NCI-H2081 treated with DMSO at 0.1 percent for 48 hours (cell line): Measurements from ENCODE around the gene GPR179.

Experiments
- DNase-seq: peaks from one replicate; lab custom pipeline; 2025; lab: John Stamatoyannopoulos, UW

GPR179 gene, protein sequence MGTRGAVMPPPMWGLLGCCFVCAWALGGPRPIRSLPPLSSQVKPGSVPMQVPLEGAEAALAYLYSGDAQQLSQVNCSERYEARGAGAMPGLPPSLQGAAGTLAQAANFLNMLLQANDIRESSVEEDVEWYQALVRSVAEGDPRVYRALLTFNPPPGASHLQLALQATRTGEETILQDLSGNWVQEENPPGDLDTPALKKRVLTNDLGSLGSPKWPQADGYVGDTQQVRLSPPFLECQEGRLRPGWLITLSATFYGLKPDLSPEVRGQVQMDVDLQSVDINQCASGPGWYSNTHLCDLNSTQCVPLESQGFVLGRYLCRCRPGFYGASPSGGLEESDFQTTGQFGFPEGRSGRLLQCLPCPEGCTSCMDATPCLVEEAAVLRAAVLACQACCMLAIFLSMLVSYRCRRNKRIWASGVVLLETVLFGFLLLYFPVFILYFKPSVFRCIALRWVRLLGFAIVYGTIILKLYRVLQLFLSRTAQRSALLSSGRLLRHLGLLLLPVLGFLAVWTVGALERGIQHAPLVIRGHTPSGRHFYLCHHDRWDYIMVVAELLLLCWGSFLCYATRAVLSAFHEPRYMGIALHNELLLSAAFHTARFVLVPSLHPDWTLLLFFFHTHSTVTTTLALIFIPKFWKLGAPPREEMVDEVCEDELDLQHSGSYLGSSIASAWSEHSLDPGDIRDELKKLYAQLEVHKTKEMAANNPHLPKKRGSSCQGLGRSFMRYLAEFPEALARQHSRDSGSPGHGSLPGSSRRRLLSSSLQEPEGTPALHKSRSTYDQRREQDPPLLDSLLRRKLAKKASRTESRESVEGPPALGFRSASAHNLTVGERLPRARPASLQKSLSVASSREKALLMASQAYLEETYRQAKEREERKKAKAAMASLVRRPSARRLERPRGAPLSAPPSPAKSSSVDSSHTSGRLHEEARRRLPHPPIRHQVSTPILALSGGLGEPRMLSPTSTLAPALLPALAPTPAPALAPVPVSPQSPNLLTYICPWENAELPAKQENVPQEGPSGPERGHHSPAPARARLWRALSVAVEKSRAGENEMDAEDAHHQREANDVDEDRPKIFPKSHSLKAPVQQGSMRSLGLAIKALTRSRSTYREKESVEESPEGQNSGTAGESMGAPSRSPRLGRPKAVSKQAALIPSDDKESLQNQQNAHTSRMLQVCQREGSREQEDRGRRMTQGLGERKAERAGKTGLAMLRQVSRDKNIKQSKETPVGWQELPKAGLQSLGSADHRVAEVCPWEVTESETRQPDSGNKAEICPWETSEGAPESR (N-terminal part only)

GRCh38 chr17:38343608-38344419, at the start of gene GPR179:
GPR179 (minus strand) TSS chr17:38343956; CDS start chr17:38343789, 167 bp downstream.
- DNase-seq, result no peak

DNA sequence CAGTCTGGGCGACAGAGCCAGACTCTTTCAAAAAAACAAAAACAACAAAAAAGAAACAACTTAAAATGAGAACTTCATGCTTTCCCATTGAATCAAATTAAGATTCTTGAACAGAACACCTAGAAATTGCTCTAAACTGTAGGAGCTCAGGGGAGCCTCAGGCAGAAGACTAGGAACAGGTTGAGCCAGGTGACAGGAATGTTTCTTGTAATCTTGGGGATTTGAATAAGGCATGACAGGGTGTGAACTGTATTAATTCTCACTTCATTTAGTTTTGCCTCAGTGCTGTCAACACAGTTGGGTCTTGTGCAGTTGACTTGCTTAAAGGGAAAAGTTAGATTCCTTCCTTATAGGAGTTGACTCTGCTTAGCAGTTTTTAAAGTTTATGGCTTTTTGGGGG, 35.7 kb upstream of the GPR179 start:
- DNase-seq, result no peak

DNA sequence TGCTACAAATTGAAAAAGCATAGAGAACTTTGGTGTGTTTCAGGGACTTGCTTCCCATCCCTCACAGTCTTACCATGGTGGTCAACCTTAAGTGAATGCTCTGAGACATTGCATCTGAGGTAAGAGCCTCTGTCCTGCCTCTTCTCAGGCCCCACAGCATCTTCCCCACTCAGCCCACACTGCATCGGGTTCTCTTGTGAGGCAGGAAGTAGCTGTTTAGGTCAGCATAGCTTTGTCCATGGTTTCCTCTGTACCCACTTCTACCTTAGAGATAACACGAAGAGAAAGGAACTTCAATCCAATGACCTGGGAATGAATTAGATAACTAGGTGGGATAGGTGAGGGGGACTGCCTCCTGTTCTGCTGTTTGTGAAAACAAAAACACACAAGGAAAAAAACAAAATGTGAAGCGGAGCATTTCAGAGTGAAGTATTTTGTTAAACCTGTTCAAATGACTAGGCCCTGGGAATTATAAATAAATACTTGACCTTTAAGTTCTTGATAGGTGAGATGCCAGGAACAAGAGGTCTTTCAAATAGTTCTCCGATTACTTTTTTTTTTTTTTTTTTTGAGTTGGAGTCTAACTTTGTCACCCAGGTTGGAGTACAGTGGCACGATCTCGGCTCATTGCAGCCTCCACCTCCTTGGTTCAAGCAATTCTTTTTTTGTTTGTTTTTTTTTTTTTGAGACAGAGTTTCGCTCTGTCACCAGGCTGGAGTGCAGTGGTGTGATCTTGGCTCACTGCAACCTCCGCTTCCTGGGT, 25.5 kb upstream of the GPR179 start:
- DNase-seq, result no peak

DNA sequence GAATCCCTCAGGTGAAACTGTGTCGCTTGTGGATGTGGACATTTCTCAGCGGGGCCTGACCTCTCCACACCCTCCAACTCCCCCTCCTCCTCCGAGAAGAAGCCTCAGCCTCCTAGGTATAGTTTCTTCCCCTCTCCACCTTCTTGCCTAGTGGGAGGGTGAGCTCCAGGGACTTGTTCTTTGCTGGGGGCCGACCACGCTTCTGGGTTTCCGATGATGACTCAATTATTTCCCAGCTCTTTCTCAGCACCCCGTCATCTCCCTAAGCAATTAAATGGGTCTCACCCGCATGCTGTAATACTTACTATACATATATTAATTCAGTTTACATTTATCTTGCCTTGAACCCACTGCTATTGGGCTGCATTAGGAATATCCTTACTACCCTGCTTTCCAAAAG, 21.0 kb upstream of the GPR179 start:
- no peak for DNase-seq

- no peak for DNase-seq
These were observed 19.3 kb upstream of the GPR179 start for GRCh38 chr17:38363016-38363415.

DNA sequence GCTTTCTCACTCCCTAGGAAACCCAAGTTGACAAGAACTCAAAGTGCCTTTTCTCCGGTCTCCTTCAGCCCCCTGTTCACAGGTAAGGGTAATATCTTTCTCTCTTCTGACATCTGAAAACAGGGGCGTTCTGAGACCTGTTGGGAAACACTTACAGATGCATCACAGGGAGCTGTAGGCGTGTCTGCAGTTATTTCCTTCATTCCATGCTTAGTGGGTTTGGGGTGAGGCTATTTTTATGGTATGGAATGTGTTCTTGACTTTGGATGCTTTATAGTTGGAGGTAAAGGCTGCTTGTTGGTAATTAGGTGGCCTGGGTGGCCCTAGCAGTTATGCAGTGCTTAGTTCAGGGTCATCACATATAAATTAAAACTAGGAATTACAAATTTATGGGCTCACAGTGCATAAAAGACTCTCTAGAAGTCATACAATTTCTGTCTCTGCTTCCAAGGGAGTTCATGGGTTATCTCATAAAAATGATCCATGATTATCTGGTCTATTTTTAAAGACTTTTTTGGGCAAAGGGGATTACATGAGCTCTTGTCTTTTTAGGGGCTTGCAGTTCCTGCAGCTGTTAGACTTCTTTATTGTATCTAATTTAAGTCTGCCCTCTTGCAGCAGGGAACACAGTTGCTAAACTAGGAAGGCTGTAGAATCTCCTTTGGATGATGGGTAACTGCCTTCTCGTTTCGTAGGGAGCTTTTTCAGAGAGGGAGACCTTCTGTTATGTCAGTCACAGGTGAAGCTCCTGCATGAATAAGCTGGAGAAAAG, 18.1 kb upstream of the GPR179 start:
- no peak for DNase-seq

DNA sequence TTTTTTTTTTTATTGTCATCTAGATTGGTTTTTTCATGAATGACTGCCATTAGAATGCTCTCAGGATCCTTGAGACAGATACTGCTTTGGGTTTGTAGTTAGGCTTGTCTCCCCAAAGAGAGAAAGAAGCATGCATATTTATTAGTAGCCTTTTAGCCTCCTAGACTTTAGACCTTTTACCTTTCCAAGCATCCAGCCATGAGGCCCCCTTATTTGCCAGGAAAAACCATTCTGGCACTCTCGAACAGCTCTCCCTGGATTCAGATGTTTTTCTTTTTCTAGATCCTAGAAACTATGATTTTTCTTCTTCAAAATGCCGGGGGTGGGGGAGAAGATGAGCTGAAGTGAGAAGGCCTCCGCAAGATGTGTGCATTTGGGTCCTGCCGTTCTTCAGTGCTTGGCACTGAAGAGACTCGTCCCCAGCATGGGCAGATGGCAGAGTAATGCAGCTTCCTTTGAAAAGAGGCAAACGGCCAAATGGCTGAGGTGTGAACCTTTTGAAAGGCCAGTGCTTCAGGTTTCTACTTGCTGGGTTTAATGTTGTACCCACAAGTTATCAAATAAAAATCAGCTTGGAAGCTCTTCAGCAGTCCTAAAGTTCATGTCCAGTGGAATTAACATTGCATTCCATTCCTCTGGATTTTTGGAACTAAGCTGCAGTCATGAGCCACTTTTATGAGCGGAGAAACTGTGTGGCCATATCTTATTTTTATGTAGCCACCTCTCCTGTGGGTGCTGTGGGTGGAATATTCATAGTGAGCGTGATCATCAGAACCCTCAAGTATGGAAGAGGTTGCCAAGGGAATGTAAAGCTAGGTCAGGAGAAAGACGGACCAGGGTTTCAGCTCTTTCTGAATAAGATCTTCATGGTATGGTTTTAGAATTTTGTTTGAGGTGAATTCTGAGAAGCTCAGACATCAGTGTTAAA, 15.1 kb upstream of the GPR179 start:
- DNase-seq, result no peak

GRCh38 chr17:38357486-38358123, 13.8 kb upstream of the GPR179 start:
- DNase-seq, result no peak

GRCh38 chr17:38355251-38355650, 11.5 kb upstream of the GPR179 start:
- DNase-seq, result no peak

DNA sequence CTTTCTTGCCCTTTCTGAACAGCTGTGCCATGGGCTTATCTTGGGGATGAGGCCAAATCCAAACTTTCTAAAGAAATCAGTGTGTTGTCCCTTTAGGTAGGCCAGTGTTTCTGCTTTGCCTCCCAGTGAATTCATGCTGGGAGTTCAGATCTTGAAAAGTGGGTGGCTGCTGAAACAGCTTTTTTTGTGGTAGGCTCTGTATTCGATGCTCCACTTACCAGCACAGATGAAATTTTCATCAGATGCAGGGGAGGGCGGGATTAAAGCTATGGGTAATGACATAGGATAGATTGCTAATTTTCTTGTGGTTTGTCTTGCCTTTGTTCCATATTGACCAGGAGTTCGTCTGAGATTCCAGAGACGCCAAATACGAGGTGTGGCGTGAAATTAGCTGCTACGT, 10.7 kb upstream of the GPR179 start:
- DNase-seq, result no peak

- no peak for DNase-seq
These were observed 9.9 kb upstream of the GPR179 start for GRCh38 chr17:38353668-38354067.

- DNase-seq, result no peak
These were observed 9.4 kb upstream of the GPR179 start for GRCh38 chr17:38353086-38353604.

DNA sequence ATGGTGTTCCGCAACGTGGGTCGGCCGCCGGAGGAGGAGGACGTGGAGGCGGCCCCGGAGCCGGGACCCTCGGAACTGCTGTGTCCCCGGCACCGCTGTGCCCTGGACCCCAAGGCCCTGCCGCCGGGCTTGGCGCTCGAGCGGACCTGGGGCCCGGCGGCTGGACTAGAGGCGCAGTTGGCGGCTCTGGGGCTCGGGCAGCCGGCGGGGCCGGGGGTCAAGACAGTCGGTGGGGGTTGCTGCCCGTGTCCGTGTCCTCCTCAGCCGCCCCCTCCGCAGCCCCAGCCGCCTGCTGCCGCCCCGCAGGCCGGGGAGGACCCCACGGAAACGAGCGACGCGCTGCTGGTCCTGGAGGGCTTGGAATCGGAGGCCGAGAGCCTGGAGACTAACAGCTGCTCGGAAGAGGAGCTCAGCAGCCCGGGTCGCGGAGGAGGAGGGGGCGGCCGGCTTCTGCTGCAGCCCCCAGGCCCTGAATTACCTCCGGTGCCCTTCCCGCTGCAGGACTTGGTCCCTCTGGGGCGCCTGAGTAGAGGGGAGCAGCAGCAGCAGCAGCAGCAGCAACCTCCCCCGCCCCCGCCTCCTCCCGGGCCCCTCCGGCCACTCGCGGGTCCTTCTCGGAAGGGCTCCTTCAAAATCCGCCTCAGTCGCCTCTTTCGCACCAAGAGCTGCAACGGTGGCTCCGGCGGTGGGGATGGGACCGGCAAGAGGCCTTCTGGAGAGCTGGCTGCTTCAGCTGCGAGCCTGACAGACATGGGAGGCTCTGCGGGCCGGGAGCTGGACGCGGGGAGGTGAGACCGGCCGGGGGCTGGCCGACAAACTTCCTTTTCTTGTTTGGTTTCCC, 8.7 kb upstream of the GPR179 start:
- DNase-seq, result no peak

DNA sequence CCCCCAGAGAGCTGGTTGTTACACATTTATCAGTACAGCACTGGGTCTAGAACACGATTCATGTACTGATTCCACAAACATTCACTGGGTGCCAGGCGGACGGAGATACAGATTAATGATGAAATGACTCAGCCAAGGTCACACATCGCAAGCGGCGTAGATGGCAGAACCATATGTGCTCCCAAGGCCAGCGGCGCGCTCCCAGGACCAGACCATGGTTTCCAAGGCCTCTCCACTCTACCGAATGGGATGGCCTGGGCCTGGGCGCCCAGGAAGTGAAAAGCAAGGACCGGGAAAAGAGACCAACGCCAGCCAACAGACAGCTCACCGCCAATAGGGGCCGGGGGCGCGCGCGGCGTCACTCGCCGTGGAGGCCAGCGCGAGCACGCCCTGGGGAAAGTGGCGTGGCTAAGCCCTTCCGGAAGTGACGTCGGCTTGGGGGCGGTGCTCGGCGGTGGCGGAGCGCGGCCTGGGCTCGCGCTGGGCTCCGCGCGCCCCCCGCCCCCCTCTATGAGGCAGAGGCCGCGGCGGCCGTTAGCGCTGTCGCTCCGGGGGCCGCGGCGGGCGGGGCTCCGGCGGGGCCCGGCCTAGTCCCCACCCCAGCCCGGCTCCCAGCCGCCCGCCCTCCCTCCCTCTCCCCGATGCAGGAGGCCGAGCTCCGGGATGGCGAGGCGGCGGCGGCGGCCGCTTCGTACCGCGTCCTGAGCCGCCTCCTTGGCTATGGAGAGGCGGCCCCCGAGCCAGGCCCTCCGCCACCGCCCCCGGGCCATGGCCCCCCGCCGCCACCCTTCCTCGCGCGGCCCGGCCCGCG, 7.9 kb upstream of the GPR179 start, which contains the start of gene SOCS7:
Gene SOCS7 (plus strand): TSS at position 433 of the 811 bp plus-strand sequence. CDS start 209 bp downstream, at position 642.
- peak; percentile 62 for DNase-seq

GRCh38 chr17:38350035-38350434, 6.3 kb upstream of the GPR179 start:
- no peak for DNase-seq
